SK-N-SH (cell line): ENCODE data around the gene COL8A1.

Experiments
- EP300 ChIP-seq, 2 experiments: IDR thresholded peaks; 2 replicates each; pipeline versions ENCODE4 v1.4.0 to v1.6.1; 2012; ENCODE audit warnings: borderline replicate concordance in 1 of 2, low read depth in 1 of 2, low read length in 1 of 2
- FOXJ3 ChIP-seq: sonication (generic); formaldehyde crosslinking; IDR thresholded peaks from 2 replicates; pipeline ENCODE4 v1.5.1; 2020; ENCODE audit warnings: mild to moderate bottlenecking, missing genetic modification reagents
- TF ChIP-seq, protein P1 (sequence below): fragments of 150-350 bp; IDR thresholded peaks from 2 replicates; pipeline ENCODE4 v1.6.1; 2016; ENCODE audit warnings: mild to moderate bottlenecking, low read depth, low read length

DNA sequence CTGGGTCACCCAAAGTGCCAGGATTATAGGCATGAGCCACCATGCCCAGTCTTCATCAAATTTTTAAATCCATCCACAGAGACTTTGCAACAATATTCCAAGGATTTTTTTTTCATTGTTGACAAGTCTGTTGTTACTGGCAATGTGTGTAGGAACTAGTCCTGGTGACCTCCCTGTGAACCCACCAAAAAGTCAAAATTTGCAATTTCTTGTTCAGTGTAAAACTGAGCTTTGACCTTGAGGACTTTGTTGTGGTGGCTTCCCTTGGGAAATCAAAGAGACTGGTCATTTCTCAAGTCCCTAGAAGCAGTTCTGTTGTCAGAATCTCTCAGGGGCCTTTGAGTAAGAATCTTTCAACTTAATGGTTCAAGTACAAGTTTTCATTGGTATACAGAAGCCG lies 36.9 kb upstream of the COL8A1 start:
- TF ChIP-seq, protein P1, sequence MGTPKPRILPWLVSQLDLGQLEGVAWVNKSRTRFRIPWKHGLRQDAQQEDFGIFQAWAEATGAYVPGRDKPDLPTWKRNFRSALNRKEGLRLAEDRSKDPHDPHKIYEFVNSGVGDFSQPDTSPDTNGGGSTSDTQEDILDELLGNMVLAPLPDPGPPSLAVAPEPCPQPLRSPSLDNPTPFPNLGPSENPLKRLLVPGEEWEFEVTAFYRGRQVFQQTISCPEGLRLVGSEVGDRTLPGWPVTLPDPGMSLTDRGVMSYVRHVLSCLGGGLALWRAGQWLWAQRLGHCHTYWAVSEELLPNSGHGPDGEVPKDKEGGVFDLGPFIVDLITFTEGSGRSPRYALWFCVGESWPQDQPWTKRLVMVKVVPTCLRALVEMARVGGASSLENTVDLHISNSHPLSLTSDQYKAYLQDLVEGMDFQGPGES = no peak
- no peak for TF ChIP-seq FOXJ3 (CRISPR knock-in tag)
- no peak for TF ChIP-seq EP300 (IDR thresholded peaks at IDR 0.05; ENCODE audit: borderline replicate concordance in 1 of 2, low read depth in 1 of 2, low read length in 1 of 2)
